Measurements from ENCODE around the gene MPRIP. TPM values are rescaled to one million over a fixed set of nuclear protein-coding genes. Genes with fewer than 3 reads are reported as not detected.

Gene MPRIP
- total RNA-seq, 1 experiment from 2014 or later, result 132 TPM

DNA sequence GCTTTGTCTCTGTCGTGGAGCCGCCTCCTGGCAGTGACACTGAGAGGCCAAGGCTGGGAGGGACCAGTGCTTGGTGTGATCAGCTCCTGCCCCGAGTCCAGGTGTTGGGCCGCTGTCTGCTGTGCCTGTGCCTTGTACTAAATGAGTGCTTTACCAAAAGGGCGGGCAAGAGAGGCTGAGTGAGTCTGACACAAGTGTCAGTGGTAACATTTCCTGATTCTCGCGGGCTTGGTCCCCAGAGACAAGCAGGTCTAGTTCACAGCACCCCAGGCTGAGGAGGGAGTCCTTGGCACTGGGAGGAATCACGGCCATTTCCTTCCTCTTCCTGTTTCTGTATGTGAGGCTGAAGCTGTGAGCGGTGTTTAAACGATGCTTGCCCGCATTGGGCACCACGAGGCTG is 133.7 kb downstream of the MPRIP start:
- no peak overlapping the region for H3K18ac ChIP-seq (ENCODE audit: insufficient read length, low read depth, low read length)
- no CpG with 5 or more reads among the region's 12 CpGs for WGBS (ENCODE audit: extremely low coverage, insufficient read length, low lambda C conversion rate)
- no peak overlapping the region; a peak in 1 of 7 replicates for H3K27ac Mint-ChIP-seq

More for the DNA sequence above, 133.7 kb downstream of the MPRIP start:
- H3K27me3 ChIP-seq (ENCODE audit: insufficient read depth, low read length), result no peaks in the 10 kb centered on the region
- no peaks in the 10 kb centered on the region for H4K20me1 ChIP-seq (ENCODE audit: control insufficient read depth, insufficient read depth, insufficient read length)
- no peak overlapping the region for H2BK120ac ChIP-seq (ENCODE audit: low read depth, low read length, poor library complexity, severe bottlenecking)
- TF ChIP-seq, protein P1, sequence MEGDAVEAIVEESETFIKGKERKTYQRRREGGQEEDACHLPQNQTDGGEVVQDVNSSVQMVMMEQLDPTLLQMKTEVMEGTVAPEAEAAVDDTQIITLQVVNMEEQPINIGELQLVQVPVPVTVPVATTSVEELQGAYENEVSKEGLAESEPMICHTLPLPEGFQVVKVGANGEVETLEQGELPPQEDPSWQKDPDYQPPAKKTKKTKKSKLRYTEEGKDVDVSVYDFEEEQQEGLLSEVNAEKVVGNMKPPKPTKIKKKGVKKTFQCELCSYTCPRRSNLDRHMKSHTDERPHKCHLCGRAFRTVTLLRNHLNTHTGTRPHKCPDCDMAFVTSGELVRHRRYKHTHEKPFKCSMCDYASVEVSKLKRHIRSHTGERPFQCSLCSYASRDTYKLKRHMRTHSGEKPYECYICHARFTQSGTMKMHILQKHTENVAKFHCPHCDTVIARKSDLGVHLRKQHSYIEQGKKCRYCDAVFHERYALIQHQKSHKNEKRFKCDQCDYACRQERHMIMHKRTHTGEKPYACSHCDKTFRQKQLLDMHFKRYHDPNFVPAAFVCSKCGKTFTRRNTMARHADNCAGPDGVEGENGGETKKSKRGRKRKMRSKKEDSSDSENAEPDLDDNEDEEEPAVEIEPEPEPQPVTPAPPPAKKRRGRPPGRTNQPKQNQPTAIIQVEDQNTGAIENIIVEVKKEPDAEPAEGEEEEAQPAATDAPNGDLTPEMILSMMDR (conservative IDR thresholded peaks at IDR 0.05), result no peak
- no peak overlapping the region for H4K8ac ChIP-seq (replicated peaks; ENCODE audit: insufficient read length, low read depth, low read length)
- H2AK5ac ChIP-seq (ENCODE audit: insufficient read length, low read length), result no peak overlapping the region
- H2AFZ ChIP-seq (ENCODE audit: low read length), result no peak overlapping the region
- DNase-seq, result no peak
- H2BK5ac ChIP-seq (ENCODE audit: insufficient read length, low read length), result no peak overlapping the region
- H4K91ac ChIP-seq (ENCODE audit: insufficient read length, low read depth, low read length), result no peak overlapping the region
- H2BK15ac ChIP-seq (ENCODE audit: low read depth, low read length), result no peak overlapping the region
- Mint-ChIP-seq H3K4me1 (peaks cover 2 to 12% of the 10 kb centered on the region in 2 experiments; a peak in 2 of 4 replicates), H3K27me3 (ENCODE audit: low read depth) (no peaks in the 10 kb centered on the region), H3K36me3 (ENCODE audit: insufficient read depth in 1 of 3, low read depth in 3 of 3) (peaks cover 29 to 81% (median 60%) of the 10 kb centered on the region in 3 experiments; a peak in 6 of 7 replicates), H3K4me3 (no peak overlapping the region), H3K9me3 (no peaks in the 10 kb centered on the region)
- no peak overlapping the region for H4K5ac ChIP-seq (ENCODE audit: insufficient read length, low read depth, low read length)
- H3K14ac ChIP-seq (ENCODE audit: insufficient read depth, low read length), result no peak overlapping the region
- H3K4ac ChIP-seq (ENCODE audit: low read depth, low read length), result no peak overlapping the region
- H3K27ac ChIP-seq (ENCODE audit: insufficient read length, low read depth, low read length), result no peak overlapping the region
- H3K4me2 ChIP-seq (ENCODE audit: insufficient read depth, insufficient read length, low read length), result no peak overlapping the region
- no peaks in the 10 kb centered on the region for H3K23me2 ChIP-seq (ENCODE audit: insufficient read length, low read depth, low read length, poor library complexity, severe bottlenecking)
- no peak overlapping the region for H3K56ac ChIP-seq (ENCODE audit: insufficient read length, low read depth, low read length)
- H3K4me1 ChIP-seq (ENCODE audit: insufficient read depth, low read length), result no peaks in the 10 kb centered on the region
- no peaks in the 10 kb centered on the region for H3K79me2 ChIP-seq (ENCODE audit: insufficient read depth, low read length)
- H3K9ac ChIP-seq (ENCODE audit: extremely low read depth, insufficient read length, low read length), result no peak overlapping the region
- no peak overlapping the region for H2BK20ac ChIP-seq (ENCODE audit: low read depth, low read length, poor library complexity, severe bottlenecking)
- no peak overlapping the region for H2BK12ac ChIP-seq (ENCODE audit: insufficient read length, low read depth, low read length)
- H3T11ph ChIP-seq (ENCODE audit: low read length), result no peak overlapping the region
- no peak overlapping the region for H3K23ac ChIP-seq (ENCODE audit: insufficient read length, low read depth, low read length)
- H3K9me3 ChIP-seq (ENCODE audit: control insufficient read depth, low read depth, low read length), result no peaks in the 10 kb centered on the region
- H3K79me1 ChIP-seq (ENCODE audit: insufficient read depth, low read depth, low read length, poor library complexity, severe bottlenecking), result no peaks in the 10 kb centered on the region

Data from H9 (cell line).